ENCODE measurements around the gene MLXIP.
A peak's percentile ranks its signal among the peaks of the same experiment; 100 is the strongest.

MLXIP gene

GRCh38 chr12:122183588-122183940 is 105.0 kb downstream of the MLXIP start:
- Histone ChIP-seq H3K9me3 (ENCODE audit: control insufficient read depth, low read length) (no peaks in the 10 kb centered on the region), H3K4me1 (ENCODE audit: control insufficient read depth, insufficient read depth, low read length) (no peaks in the 10 kb centered on the region), H3K27ac (ENCODE audit: insufficient read depth, low read depth, low read length, poor library complexity, severe bottlenecking) (no peak overlapping the region), H3K4me3 (ENCODE audit: insufficient read depth, low read depth, low read length) (peak overlapping the region; percentile 50), H3K36me3 (ENCODE audit: control insufficient read depth, insufficient read depth, low read length) (no peaks in the 10 kb centered on the region), H3K27me3 (ENCODE audit: control insufficient read depth, insufficient read depth, low read length, poor library complexity, severe bottlenecking) (peaks cover 24% of the 10 kb centered on the region)
- WGBS, 2 experiments, result 76 to 81% methylated on average over 10 of the region's 10 CpGs

GRCh38 chr12:122184517-122184916 is 106.0 kb downstream of the MLXIP start:
- Histone ChIP-seq H3K36me3 (ENCODE audit: control insufficient read depth, insufficient read depth, low read length) (no peaks in the 10 kb centered on the region), H3K9me3 (ENCODE audit: control insufficient read depth, low read length) (no peaks in the 10 kb centered on the region), H3K27me3 (ENCODE audit: control insufficient read depth, insufficient read depth, low read length, poor library complexity, severe bottlenecking) (peaks cover 24% of the 10 kb centered on the region), H3K27ac (ENCODE audit: insufficient read depth, low read depth, low read length, poor library complexity, severe bottlenecking) (no peak overlapping the region), H3K4me3 (ENCODE audit: insufficient read depth, low read depth, low read length) (no peak overlapping the region), H3K4me1 (ENCODE audit: control insufficient read depth, insufficient read depth, low read length) (no peaks in the 10 kb centered on the region)
- WGBS, 2 experiments, result 84 to 88% methylated on average over 18 of the region's 18 CpGs

GRCh38 chr12:122185079-122185478 is 106.5 kb downstream of the MLXIP start:
- H3K4me1 ChIP-seq (ENCODE audit: control insufficient read depth, insufficient read depth, low read length), result no peaks in the 10 kb centered on the region
- 89 to 92% methylated on average over 7 of the region's 7 CpGs for WGBS, 2 experiments

GRCh38 chr12:122185494-122186082 is 107.0 kb downstream of the MLXIP start:
- Histone ChIP-seq H3K4me1 (ENCODE audit: control insufficient read depth, insufficient read depth, low read length) (no peaks in the 10 kb centered on the region), H3K36me3 (ENCODE audit: control insufficient read depth, insufficient read depth, low read length) (no peaks in the 10 kb centered on the region), H3K4me3 (ENCODE audit: insufficient read depth, low read depth, low read length) (no peak overlapping the region), H3K27me3 (ENCODE audit: control insufficient read depth, insufficient read depth, low read length, poor library complexity, severe bottlenecking) (peaks cover 24% of the 10 kb centered on the region), H3K27ac (ENCODE audit: insufficient read depth, low read depth, low read length, poor library complexity, severe bottlenecking) (no peak overlapping the region), H3K9me3 (ENCODE audit: control insufficient read depth, low read length) (no peaks in the 10 kb centered on the region)
- whole genome bisulfite sequencing, 2 experiments, result 90 to 94% methylated on average over 10 of the region's 10 CpGs

More at GRCh38 chr12:122185079-122185478, 106.5 kb downstream of the MLXIP start:
- peaks cover 24% of the 10 kb centered on the region for H3K27me3 ChIP-seq (ENCODE audit: control insufficient read depth, insufficient read depth, low read length, poor library complexity, severe bottlenecking)
- no peak overlapping the region for H3K4me3 ChIP-seq (ENCODE audit: insufficient read depth, low read depth, low read length)
- H3K36me3 ChIP-seq (ENCODE audit: control insufficient read depth, insufficient read depth, low read length), result no peaks in the 10 kb centered on the region
- H3K9me3 ChIP-seq (ENCODE audit: control insufficient read depth, low read length), result no peaks in the 10 kb centered on the region
- H3K27ac ChIP-seq (ENCODE audit: insufficient read depth, low read depth, low read length, poor library complexity, severe bottlenecking), result no peak overlapping the region

- H3K4me3 ChIP-seq (ENCODE audit: insufficient read depth, low read depth, low read length), result no peak overlapping the region
- H3K36me3 ChIP-seq (ENCODE audit: control insufficient read depth, insufficient read depth, low read length), result no peaks in the 10 kb centered on the region
- 81 to 86% methylated on average over 12 of the region's 12 CpGs for WGBS, 2 experiments
- no peaks in the 10 kb centered on the region for H3K4me1 ChIP-seq (ENCODE audit: control insufficient read depth, insufficient read depth, low read length)
- peaks cover 23% of the 10 kb centered on the region for H3K27me3 ChIP-seq (ENCODE audit: control insufficient read depth, insufficient read depth, low read length, poor library complexity, severe bottlenecking)
- H3K9me3 ChIP-seq (ENCODE audit: control insufficient read depth, low read length), result no peaks in the 10 kb centered on the region
- no peak overlapping the region for H3K27ac ChIP-seq (ENCODE audit: insufficient read depth, low read depth, low read length, poor library complexity, severe bottlenecking)
Observed at GRCh38 chr12:122187466-122187865, 108.9 kb downstream of the MLXIP start.

GRCh38 chr12:122189626-122190475 is 111.3 kb downstream of the MLXIP start:
- Histone ChIP-seq H3K27ac (ENCODE audit: insufficient read depth, low read depth, low read length, poor library complexity, severe bottlenecking) (no peak overlapping the region), H3K27me3 (ENCODE audit: control insufficient read depth, insufficient read depth, low read length, poor library complexity, severe bottlenecking) (no peaks in the 10 kb centered on the region), H3K36me3 (ENCODE audit: control insufficient read depth, insufficient read depth, low read length) (no peaks in the 10 kb centered on the region), H3K9me3 (ENCODE audit: control insufficient read depth, low read length) (no peaks in the 10 kb centered on the region), H3K4me3 (ENCODE audit: insufficient read depth, low read depth, low read length) (no peak overlapping the region), H3K4me1 (ENCODE audit: control insufficient read depth, insufficient read depth, low read length) (no peaks in the 10 kb centered on the region)
- WGBS, 2 experiments, result 94% methylated on average over 34 of the region's 34 CpGs

GRCh38 chr12:122190842-122191668 is 112.5 kb downstream of the MLXIP start:
- H3K9me3 ChIP-seq (ENCODE audit: control insufficient read depth, low read length), result no peaks in the 10 kb centered on the region
- no peaks in the 10 kb centered on the region for H3K27me3 ChIP-seq (ENCODE audit: control insufficient read depth, insufficient read depth, low read length, poor library complexity, severe bottlenecking)
- no peaks in the 10 kb centered on the region for H3K4me1 ChIP-seq (ENCODE audit: control insufficient read depth, insufficient read depth, low read length)
- H3K36me3 ChIP-seq (ENCODE audit: control insufficient read depth, insufficient read depth, low read length), result no peaks in the 10 kb centered on the region
- H3K27ac ChIP-seq (ENCODE audit: insufficient read depth, low read depth, low read length, poor library complexity, severe bottlenecking), result no peak overlapping the region
- no peak overlapping the region for H3K4me3 ChIP-seq (ENCODE audit: insufficient read depth, low read depth, low read length)
- 68 to 69% methylated on average over 18 of the region's 18 CpGs for WGBS, 2 experiments

- Histone ChIP-seq H3K27ac (ENCODE audit: insufficient read depth, low read depth, low read length, poor library complexity, severe bottlenecking) (no peak overlapping the region), H3K27me3 (ENCODE audit: control insufficient read depth, insufficient read depth, low read length, poor library complexity, severe bottlenecking) (no peaks in the 10 kb centered on the region), H3K9me3 (ENCODE audit: control insufficient read depth, low read length) (no peaks in the 10 kb centered on the region), H3K4me1 (ENCODE audit: control insufficient read depth, insufficient read depth, low read length) (no peaks in the 10 kb centered on the region), H3K36me3 (ENCODE audit: control insufficient read depth, insufficient read depth, low read length) (no peaks in the 10 kb centered on the region), H3K4me3 (ENCODE audit: insufficient read depth, low read depth, low read length) (no peak overlapping the region)
- 94% methylated on average over 11 of the region's 11 CpGs for WGBS, 2 experiments
Observed at GRCh38 chr12:122192441-122192840, 113.9 kb downstream of the MLXIP start.

GRCh38 chr12:122194804-122195203 is 116.2 kb downstream of the MLXIP start:
- Histone ChIP-seq H3K4me3 (ENCODE audit: insufficient read depth, low read depth, low read length) (no peak overlapping the region), H3K36me3 (ENCODE audit: control insufficient read depth, insufficient read depth, low read length) (no peaks in the 10 kb centered on the region), H3K9me3 (ENCODE audit: control insufficient read depth, low read length) (no peaks in the 10 kb centered on the region), H3K27ac (ENCODE audit: insufficient read depth, low read depth, low read length, poor library complexity, severe bottlenecking) (no peak overlapping the region), H3K4me1 (ENCODE audit: control insufficient read depth, insufficient read depth, low read length) (no peaks in the 10 kb centered on the region), H3K27me3 (ENCODE audit: control insufficient read depth, insufficient read depth, low read length, poor library complexity, severe bottlenecking) (no peaks in the 10 kb centered on the region)
- 91 to 100% methylated on average over 1 of the region's 1 CpG for WGBS, 2 experiments

GRCh38 chr12:122195405-122195804 is 116.8 kb downstream of the MLXIP start:
- Histone ChIP-seq H3K27ac (ENCODE audit: insufficient read depth, low read depth, low read length, poor library complexity, severe bottlenecking) (no peak overlapping the region), H3K4me3 (ENCODE audit: insufficient read depth, low read depth, low read length) (no peak overlapping the region), H3K27me3 (ENCODE audit: control insufficient read depth, insufficient read depth, low read length, poor library complexity, severe bottlenecking) (peaks cover 4% of the 10 kb centered on the region), H3K9me3 (ENCODE audit: control insufficient read depth, low read length) (no peaks in the 10 kb centered on the region), H3K4me1 (ENCODE audit: control insufficient read depth, insufficient read depth, low read length) (no peaks in the 10 kb centered on the region), H3K36me3 (ENCODE audit: control insufficient read depth, insufficient read depth, low read length) (no peaks in the 10 kb centered on the region)
- 89 to 92% methylated on average over 4 of the region's 4 CpGs for WGBS, 2 experiments
